CD4-positive, alpha-beta T cell treated with Interferon alpha-2 for 1 hour (primary cell): Measurements from ENCODE around the gene FMNL2.
"Not testable (repeated sequence)": the region's sequence is repeated elsewhere in the genome, so short reads cannot be mapped to it uniquely, and the experiment has no call there.

Source experiments
- DNase-seq, 2 donors: peaks; one replicate each; pipeline ENCODE4 v3.0.0-alpha.2; 2020 to 2022

The FMNL2 gene

GRCh38 chr2:152335016-152335725 lies at the start of gene FMNL2:
Gene FMNL2 (plus strand): TSS chr2:152335174.
- DNase-seq, result peak; percentile 21 to 39

- no peak for DNase-seq
Observed at GRCh38 chr2:152292991-152293390, 42.0 kb upstream of the FMNL2 start.

- DNase-seq, result no peak
Observed at GRCh38 chr2:152297715-152298114, 37.3 kb upstream of the FMNL2 start.

- DNase-seq, result no peak
Observed at GRCh38 chr2:152298754-152299153, 36.2 kb upstream of the FMNL2 start.

- DNase-seq, result no peak
Observed at GRCh38 chr2:152301131-152301530, 33.8 kb upstream of the FMNL2 start.

- DNase-seq, result peak in 1 of 2 donors; percentile 27
Observed at GRCh38 chr2:152303951-152304350, 31.0 kb upstream of the FMNL2 start.

- DNase-seq, result no peak
Observed at GRCh38 chr2:152304836-152305235, 30.1 kb upstream of the FMNL2 start.

DNA sequence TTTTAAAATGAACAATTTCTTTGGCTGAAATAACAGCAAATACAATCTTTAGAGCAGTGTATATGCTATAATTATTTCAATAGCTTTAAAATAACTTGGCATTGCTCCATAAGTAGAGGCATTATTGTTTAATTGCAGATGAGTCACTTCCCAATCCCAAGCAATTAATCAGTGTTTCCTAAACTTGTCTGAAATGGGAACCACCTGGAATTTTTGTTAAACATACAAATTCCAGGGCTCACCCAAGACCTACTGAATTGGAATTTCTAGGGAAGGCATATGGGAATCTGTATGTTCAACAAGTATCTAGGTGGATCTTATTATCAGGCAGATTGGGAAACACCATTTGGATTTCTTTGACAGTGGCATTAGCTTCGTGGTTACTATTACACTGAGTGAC lies 27.1 kb upstream of the FMNL2 start:
- no peak for DNase-seq

GRCh38 chr2:152309352-152310214 lies 25.4 kb upstream of the FMNL2 start:
- no peak for DNase-seq

DNA sequence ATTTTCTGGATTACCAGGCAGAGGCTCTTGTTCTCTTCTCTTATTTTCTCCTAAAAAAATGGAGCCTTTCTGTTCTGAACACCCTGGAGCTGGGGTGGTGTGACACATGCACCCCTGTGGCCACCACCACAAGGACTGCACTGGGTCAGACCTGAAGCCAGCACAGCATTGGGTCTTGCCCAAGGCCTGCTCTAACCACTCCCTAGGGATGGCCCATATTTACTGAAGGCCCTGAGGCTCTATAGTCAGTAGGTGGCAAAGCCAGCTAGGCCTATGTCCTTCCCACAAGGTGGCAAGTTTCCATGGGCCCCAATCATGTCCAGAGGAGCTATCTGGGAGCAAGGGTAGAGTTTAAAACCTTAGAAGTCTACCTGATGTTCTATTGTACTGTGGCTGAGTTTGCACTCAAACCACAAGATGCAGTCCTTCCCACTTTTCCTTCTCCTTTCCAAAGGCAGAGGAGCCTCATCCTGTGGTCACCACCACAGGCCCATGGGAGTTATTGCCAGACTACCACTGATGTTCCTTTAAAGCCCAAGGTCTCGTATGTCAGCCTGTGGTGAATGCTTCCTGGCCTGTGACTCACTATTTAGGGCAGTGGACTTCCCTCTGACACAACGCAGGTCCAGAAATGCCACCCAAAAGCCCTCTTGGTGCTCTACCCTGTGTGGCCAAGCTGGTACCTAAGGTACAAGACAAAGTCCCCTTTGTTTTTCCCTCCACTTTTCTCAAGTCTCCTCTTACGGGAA lies 15.0 kb upstream of the FMNL2 start:
- no peak for DNase-seq

DNA sequence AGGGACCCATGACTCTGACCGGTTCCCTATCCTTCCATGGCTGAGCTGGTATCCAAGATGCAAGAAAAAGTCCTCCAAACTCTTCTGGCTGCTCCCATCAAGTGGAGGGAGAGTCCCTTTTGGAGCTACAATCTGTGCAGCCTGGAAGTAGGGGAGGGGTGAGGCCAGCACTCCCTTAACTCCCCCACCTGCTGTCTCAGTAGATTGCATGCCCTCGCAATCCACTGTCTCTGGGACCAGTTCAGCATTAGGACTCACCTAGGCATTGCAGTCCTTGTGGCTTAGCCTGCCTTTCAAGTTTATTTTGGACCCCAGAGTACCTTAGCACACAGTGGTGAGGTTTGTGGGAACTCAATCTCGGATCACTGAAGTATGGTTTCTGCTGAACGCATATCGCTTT lies 14.2 kb upstream of the FMNL2 start:
- no peak for DNase-seq

GRCh38 chr2:152322222-152322621 lies 12.8 kb upstream of the FMNL2 start:
- DNase-seq, result no peak

DNA sequence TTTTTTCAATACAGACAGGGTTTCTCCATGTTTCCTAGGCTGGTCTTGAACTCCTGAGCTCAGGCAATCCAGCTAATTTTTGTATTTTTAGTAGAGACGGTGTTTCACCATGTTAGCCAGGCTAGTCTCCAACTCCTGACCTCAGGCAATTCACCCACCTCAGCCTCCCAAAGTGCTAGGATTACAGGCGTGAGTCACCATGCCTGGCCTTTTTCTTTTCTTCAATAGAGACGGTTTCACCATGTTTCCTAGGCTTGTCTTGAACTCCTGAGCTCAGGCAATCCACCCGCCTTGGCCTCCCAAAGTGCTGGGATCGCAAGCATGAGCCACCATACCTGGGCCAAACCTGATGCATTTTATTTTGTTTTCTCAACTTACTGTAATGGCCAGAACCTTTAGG lies 9.8 kb upstream of the FMNL2 start:
- not testable (repeated sequence) for DNase-seq

- no peak for DNase-seq
Observed at GRCh38 chr2:152326710-152327109, 8.3 kb upstream of the FMNL2 start.

DNA sequence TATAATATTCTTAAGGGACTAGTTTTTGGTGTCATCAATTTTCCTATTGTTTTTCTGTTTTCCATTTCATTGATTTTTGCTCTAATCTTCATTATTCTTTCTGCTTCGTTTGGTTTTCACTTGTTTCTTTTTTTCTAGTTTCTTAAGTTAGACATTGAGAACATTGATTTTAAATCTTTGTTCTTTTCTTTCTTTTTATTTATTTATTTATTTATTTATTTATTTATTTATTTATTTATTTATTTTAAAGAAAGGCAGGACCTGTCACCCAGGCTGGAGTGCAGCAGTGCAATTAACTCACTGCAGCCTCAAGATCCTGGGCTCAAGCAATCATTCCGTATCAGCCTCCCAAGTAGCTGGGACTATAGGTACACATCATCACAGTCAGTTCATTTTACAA lies 7.0 kb upstream of the FMNL2 start:
- no peak for DNase-seq

DNA sequence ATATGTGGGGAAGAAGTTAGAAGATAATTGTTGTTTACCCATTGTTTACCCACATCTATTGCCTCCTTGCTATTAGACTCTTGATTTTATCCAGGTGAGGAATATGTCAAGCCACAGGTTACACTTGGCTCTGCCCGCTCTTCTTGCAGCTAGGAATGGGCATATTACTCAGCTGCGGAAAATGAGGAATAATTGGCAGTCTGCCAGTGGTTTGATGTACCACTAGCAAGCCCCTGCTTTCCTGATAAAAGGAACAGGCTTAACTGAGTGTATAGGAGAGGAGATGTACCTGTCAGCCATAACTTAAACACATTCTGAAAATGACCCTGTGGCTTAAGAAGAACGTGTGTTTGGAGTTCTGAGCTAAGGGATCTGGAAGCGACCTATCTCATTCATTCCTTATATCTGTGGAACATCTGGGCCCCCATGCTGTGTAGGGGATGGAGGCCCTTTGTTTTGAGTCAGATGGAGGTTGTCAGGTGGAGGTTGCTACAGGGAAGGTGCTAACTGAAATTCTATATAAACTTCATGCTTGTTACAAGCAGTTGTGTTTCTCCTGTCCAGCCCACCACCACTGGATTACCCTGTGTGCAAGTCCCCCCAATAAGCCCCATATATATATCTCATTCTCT lies 4.6 kb upstream of the FMNL2 start:
- no peak for DNase-seq

- DNase-seq, result no peak
Observed at GRCh38 chr2:152334701-152335015, 316 bp upstream of the FMNL2 start.

DNA sequence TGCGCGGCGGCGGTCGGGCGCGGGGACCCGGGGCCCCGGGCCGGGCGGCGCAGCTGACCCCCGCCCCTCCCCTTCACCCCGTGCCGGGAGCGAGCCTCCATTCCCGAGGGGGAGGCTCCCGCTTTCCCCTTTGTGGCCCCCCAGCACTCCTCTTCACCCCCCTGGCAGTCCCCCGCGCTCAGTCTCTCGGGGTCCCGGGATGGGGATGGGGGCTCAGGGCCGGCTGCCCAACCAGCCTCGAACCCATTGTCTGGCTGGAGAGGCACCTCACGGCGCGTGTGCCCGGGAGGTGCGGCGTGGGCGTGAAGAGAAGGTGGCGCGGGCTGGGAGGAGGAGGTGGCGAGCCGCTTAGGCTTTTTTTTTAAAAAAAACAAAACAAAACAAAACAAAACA lies 748 bp downstream of the FMNL2 start:
- DNase-seq, result no peak

GRCh38 chr2:152336119-152336853 lies 1.3 kb downstream of the FMNL2 start:
- DNase-seq, result no peak

- DNase-seq, result no peak
Observed at GRCh38 chr2:152336854-152337510, 2.0 kb downstream of the FMNL2 start.

DNA sequence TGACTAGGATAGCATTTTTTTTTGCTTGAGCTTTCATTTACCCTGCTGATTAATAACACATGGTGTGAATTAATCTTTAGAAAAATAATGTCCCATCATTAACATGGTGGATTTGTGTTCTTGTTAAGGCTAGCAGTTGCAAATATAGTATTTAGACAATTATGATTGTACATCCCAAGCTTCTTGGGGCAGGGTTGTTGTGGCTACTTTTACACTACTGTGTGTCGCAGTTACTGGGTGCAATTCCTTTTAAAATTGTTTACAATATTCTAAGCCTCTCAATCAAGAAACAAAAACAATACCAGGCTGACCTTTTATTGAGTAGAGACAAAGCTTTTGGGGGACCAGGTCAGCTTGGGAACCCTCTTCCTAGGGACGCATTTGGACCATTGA lies 2.5 kb downstream of the FMNL2 start:
- DNase-seq, result no peak
